Lower lobe of right lung (tissue), 2 donors: ENCODE data around the gene CELSR1. TPM values are rescaled to one million over a fixed set of nuclear protein-coding genes. Genes with fewer than 3 reads are reported as not detected.

Source experiments
- ATAC-seq, 2 donors: fragments of 200-7000 bp; cut with Tn5 transposase; one replicate each; pipeline ENCODE4 v1.9.1; 2020 to 2022; ENCODE audit warnings: mild to moderate bottlenecking in 2 of 2, moderate library complexity in 2 of 2
- DNase-seq: peaks from one replicate; pipeline ENCODE4 v3.0.0-alpha.2; 2020
- H3K27ac ChIP-seq: fragments of 200-600 bp; one replicate; pipeline ENCODE4 v1.8.0; 2022
- H3K27me3 ChIP-seq: fragments of 200-600 bp; one replicate; pipeline ENCODE4 v1.8.0; 2022; ENCODE audit warnings: low read depth
- H3K36me3 ChIP-seq: fragments of 200-600 bp; one replicate; pipeline ENCODE4 v1.8.0; 2022; ENCODE audit warnings: mild to moderate bottlenecking
- H3K4me1 ChIP-seq: fragments of 200-600 bp; one replicate; pipeline ENCODE4 v1.8.0; 2022
- H3K4me3 ChIP-seq: fragments of 200-600 bp; one replicate; pipeline ENCODE4 v1.8.0; 2022; ENCODE audit warnings: mild to moderate bottlenecking
- H3K9me3 ChIP-seq: fragments of 200-600 bp; one replicate; pipeline ENCODE4 v1.8.0; 2022
- CTCF ChIP-seq: fragments of 200-600 bp; IDR thresholded peaks from one replicate; pipeline ENCODE4 v1.8.0; 2022; ENCODE audit warnings: antibody characterized with exemption, mild to moderate bottlenecking
- intact Hi-C: fragments of 100-400 bp; cut with DNase I; formaldehyde crosslinking; loops from one replicate; pipeline ENCODE4 v1.11.0; 2022
- total RNA-seq: library from RNA; stranded (reverse); fragmentation: NEBNext Ultra II Directional; extraction: Animal tissue kit (Norgen Biotek cat#: 25700); gene quantifications from one replicate; pipeline ENCODE4 v1.2.1, GENCODE V29; 2021
- donor health status: DM: no; HTN: yes; CAD: no; lungs with severe emphysema.

The CELSR1 gene
- total RNA-seq, 1 donor from 2014 or later, result 51.8 TPM

- no peak for TF ChIP-seq CTCF
- H3K36me3 ChIP-seq, result peaks cover 59% of the 10 kb centered on the region
- H3K4me3 ChIP-seq, result no peak overlapping the region
- H3K4me1 ChIP-seq, result no peaks in the 10 kb centered on the region
- intact Hi-C loops, result loop anchor here (10.0 kb wide), 1 partner anchor 183 kb away; no protein-coding TSS in a partner anchor
- no peak overlapping the region for H3K27ac ChIP-seq
- no peaks in the 10 kb centered on the region for H3K9me3 ChIP-seq
- peak; percentile 18 for DNase-seq
- peaks cover 4% of the 10 kb centered on the region for H3K27me3 ChIP-seq
- ATAC-seq, result no peak
Measured at GRCh38 chr22:46361826-46362202, 175.6 kb downstream of the CELSR1 start.

GRCh38 chr22:46360891-46361290 lies 176.5 kb downstream of the CELSR1 start:
- no peak for ATAC-seq
- Histone ChIP-seq H3K9me3 (no peaks in the 10 kb centered on the region), H3K4me1 (no peaks in the 10 kb centered on the region), H3K36me3 (peaks cover 65% of the 10 kb centered on the region), H3K27me3 (peaks cover 4% of the 10 kb centered on the region), H3K4me3 (no peak overlapping the region), H3K27ac (no peak overlapping the region)
- intact Hi-C loops, result loop anchor here (10.0 kb wide), 1 partner anchor 184 kb away; no protein-coding TSS in a partner anchor
- TF ChIP-seq CTCF, result no peak
- DNase-seq, result peak; percentile 30

- no peaks in the 10 kb centered on the region for H3K4me1 ChIP-seq
- H3K27ac ChIP-seq, result no peak overlapping the region
- ATAC-seq (no peak), DNase-seq (peak; percentile 25)
- H3K27me3 ChIP-seq, result peaks cover 3% of the 10 kb centered on the region
- TF ChIP-seq CTCF, result no peak
- intact Hi-C loops, result loop anchor here (10.0 kb wide), 1 partner anchor 185 kb away; no protein-coding TSS in a partner anchor
- H3K9me3 ChIP-seq, result no peaks in the 10 kb centered on the region
- peaks cover 69% of the 10 kb centered on the region for H3K36me3 ChIP-seq
- no peak overlapping the region for H3K4me3 ChIP-seq
Measured at GRCh38 chr22:46360097-46360496, 177.3 kb downstream of the CELSR1 start.

GRCh38 chr22:46359362-46359761 lies 178.1 kb downstream of the CELSR1 start:
- H3K4me3 ChIP-seq, result no peak overlapping the region
- DNase-seq (peak; percentile 33), ATAC-seq (no peak)
- H3K36me3 ChIP-seq, result peaks cover 69% of the 10 kb centered on the region
- no peaks in the 10 kb centered on the region for H3K27me3 ChIP-seq
- H3K27ac ChIP-seq, result no peak overlapping the region
- intact Hi-C loops, result no loop called here
- TF ChIP-seq CTCF, result no peak
- no peaks in the 10 kb centered on the region for H3K9me3 ChIP-seq
- H3K4me1 ChIP-seq, result no peaks in the 10 kb centered on the region

- ATAC-seq (no peak), DNase-seq (peak; percentile 14)
- Histone ChIP-seq H3K36me3 (peaks cover 69% of the 10 kb centered on the region), H3K4me1 (no peaks in the 10 kb centered on the region), H3K9me3 (no peaks in the 10 kb centered on the region), H3K27me3 (no peaks in the 10 kb centered on the region), H3K27ac (no peak overlapping the region), H3K4me3 (no peak overlapping the region)
- intact Hi-C loops, result no loop called here
- TF ChIP-seq CTCF, result no peak
Measured at GRCh38 chr22:46358766-46359165, 178.7 kb downstream of the CELSR1 start.
